AG04450 (cell line): ENCODE measurements around the gene TRPM5. TPM values are rescaled to one million over a fixed set of nuclear protein-coding genes. Genes with fewer than 3 reads are reported as not detected.

Experiments used
- CTCF ChIA-PET: fragments of 300-600, 350-600 bp; formaldehyde crosslinking; extraction: SDS; loops from one replicate; lab custom pipeline; 2022; ENCODE audit warnings: antibody characterized with exemption, inconsistent platforms; lab: Charles Lee
- POLR2A ChIA-PET: fragments of 350-600 bp; formaldehyde crosslinking; extraction: SDS; loops from one replicate; lab custom pipeline; 2021; ENCODE audit warnings: antibody characterized with exemption, inconsistent platforms; lab: Yijun Ruan, JAX
- DNase-seq: peaks from one replicate; pipeline ENCODE4 v3.0.0-alpha.2; 2011; ENCODE audit warnings: low read depth, low spot score
- H3K27ac ChIP-seq: one replicate; pipeline ENCODE4 v1.5.1; 2012; ENCODE audit warnings: low read depth, low read length, control low read depth
- H3K27me3 ChIP-seq: one replicate; pipeline ENCODE4 v1.6.0; 2012; ENCODE audit warnings: low read length; ENCODE audit not compliant: control insufficient read depth, insufficient read depth
- H3K4me3 ChIP-seq: 2 replicates; pipeline ENCODE4 v1.5.1; 2011; ENCODE audit warnings: mild to moderate bottlenecking, low read depth, low read length, control low read depth
- H3K9me3 ChIP-seq: 2 replicates; pipeline ENCODE4 v1.5.1; 2012; ENCODE audit warnings: low read length; ENCODE audit not compliant: control insufficient read depth, insufficient read depth
- CTCF ChIP-seq: IDR thresholded peaks from 2 replicates; pipeline ENCODE4 v1.5.1; 2011; ENCODE audit warnings: low read depth, low read length, control low read depth, inconsistent platforms
- polyA plus RNA-seq: library from polyadenylated mRNA; depleted of rRNA; stranded (reverse); fragments of >200 nt; gene quantifications from 2 replicates; pipeline ENCODE4 v1.2.3, GENCODE V29; 2011

The TRPM5 gene
- polyA plus RNA-seq, 1 experiment, result not detected

GRCh38 chr11:2462543-2462985 lies 18.2 kb upstream of the TRPM5 start:
- Histone ChIP-seq H3K4me3 (no peak overlapping the region), H3K27ac (no peak overlapping the region), H3K27me3 (peaks cover 11% of the 10 kb centered on the region), H3K9me3 (no peaks in the 10 kb centered on the region; the same call in 1 of the 2 replicates)
- no peak for TF ChIP-seq CTCF
- CTCF ChIA-PET, result no interaction called here
- no peak for DNase-seq
- POLR2A ChIA-PET, result no interaction called here

- no peak for DNase-seq
- ChIA-PET POLR2A (no interaction called here), CTCF (no interaction called here)
- Histone ChIP-seq H3K4me3 (no peak overlapping the region), H3K27ac (no peak overlapping the region), H3K9me3 (no peaks in the 10 kb centered on the region; the same call in 1 of the 2 replicates), H3K27me3 (peaks cover 9% of the 10 kb centered on the region)
- TF ChIP-seq CTCF, result no peak
Measured at GRCh38 chr11:2461956-2462542, 17.7 kb upstream of the TRPM5 start.

- Histone ChIP-seq H3K4me3 (no peak overlapping the region), H3K27me3 (peaks cover 9% of the 10 kb centered on the region), H3K27ac (no peak overlapping the region), H3K9me3 (no peaks in the 10 kb centered on the region; the same call in 1 of the 2 replicates)
- ChIA-PET CTCF (no interaction called here), POLR2A (no interaction called here)
- no peak for DNase-seq
- no peak for TF ChIP-seq CTCF
Measured at GRCh38 chr11:2461253-2461955, 17.1 kb upstream of the TRPM5 start.

GRCh38 chr11:2460540-2461252 lies 16.4 kb upstream of the TRPM5 start:
- peaks cover 9% of the 10 kb centered on the region for H3K27me3 ChIP-seq
- no peak for DNase-seq
- no peaks in the 10 kb centered on the region; the same call in 1 of the 2 replicates for H3K9me3 ChIP-seq
- no peak overlapping the region for H3K27ac ChIP-seq
- ChIA-PET CTCF (no interaction called here), POLR2A (no interaction called here)
- TF ChIP-seq CTCF, result no peak
- H3K4me3 ChIP-seq, result no peak overlapping the region
